8988T (cell line): ENCODE measurements around the gene PTPRD.
"Not testable (repeated sequence)": the region's sequence is repeated elsewhere in the genome, so short reads cannot be mapped to it uniquely, and the experiment has no call there.

ENCODE experiments used
- DNase-seq: peaks from one replicate; pipeline ENCODE4 v3.0.0; 2011

Gene PTPRD

DNA sequence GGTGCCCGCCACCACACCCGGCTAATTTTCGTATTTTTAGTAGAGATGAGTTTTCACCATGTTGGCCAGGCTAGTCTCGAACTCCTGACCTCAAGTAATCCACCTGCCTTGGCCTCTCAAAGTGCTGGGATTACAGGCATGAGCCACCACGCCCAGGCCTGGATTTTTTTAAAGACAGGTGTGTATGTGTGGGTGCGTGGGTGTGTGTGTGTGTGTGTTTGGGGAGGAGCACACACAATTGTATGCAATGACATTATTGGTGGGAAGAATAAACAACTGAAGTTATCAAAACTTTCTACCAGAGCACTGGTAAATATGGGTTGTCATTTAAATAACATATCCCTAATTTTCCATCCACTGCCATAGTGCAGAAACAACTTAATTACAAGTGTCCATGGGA is 1915.2 kb downstream of the PTPRD start:
- not testable (repeated sequence) for DNase-seq

DNA sequence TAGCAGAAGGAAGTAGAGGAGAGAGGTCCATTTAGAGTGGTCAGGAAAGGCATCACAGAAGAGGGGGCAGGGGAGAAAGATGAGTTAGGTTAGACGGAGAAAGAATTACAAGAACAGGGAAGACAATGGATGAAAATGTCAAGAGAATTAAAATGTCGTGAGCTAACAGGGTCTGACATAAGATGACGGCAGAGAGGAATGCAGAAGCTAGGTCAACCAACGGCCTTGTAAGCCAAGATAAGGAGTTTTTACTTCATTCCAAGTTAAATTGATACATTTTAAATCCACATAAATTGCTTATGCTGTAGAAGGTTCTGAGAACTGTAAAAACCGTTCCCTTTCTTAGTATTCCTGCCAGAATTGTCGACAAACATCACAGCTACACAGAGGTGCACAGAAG is 1916.3 kb downstream of the PTPRD start:
- no peak for DNase-seq

GRCh38 chr9:8694983-8695588 is 1917.7 kb downstream of the PTPRD start:
- DNase-seq = no peak

GRCh38 chr9:8693464-8693863 is 1919.3 kb downstream of the PTPRD start:
- no peak for DNase-seq

- DNase-seq = no peak
Observed at GRCh38 chr9:8686516-8686915, 1926.3 kb downstream of the PTPRD start.

- no peak for DNase-seq
Observed at GRCh38 chr9:8685825-8686224, 1927.0 kb downstream of the PTPRD start.

GRCh38 chr9:8684978-8685708 is 1927.7 kb downstream of the PTPRD start:
- DNase-seq = no peak

DNA sequence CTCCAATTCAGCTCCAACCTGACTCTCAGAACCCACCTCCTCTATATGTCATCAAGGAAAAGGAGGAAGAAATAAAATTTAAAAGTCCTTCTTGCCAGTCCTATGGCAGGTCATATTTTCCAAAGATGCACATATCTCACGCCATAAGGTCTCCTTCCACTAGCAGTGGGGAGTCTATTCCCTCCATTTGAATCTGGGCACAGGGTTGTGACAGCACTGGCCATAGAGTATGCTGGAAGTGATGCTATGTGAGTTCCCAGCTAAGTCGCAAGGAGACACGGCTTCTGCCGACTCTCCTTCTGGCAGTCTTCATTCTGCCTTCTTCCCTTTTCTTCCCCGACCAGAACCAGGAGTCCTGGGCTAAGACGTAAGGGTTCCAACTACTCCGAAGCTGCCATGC is 1929.3 kb downstream of the PTPRD start:
- no peak for DNase-seq

GRCh38 chr9:8680658-8681057 is 1932.1 kb downstream of the PTPRD start:
- no peak for DNase-seq

DNA sequence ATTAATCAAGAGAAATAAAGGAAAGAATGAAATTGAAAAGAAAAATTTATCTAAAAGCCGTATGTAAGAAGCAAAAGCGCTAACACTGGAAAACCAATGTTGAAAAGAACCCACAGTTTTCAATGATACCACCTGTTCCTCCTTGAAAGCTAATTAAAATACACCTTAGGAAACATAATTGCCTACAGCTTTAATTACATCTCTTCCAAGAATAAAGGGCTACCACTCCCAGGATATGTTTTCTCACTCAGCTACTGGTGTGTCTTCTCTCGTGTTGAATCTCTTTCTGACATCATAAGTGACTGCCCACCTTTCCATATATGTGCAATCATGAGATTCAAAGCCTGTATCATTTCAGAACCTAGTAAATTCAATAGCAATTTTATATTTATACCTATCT is 1932.6 kb downstream of the PTPRD start:
- no peak for DNase-seq

- DNase-seq = no peak
Observed at GRCh38 chr9:8679371-8679822, 1933.4 kb downstream of the PTPRD start.

DNA sequence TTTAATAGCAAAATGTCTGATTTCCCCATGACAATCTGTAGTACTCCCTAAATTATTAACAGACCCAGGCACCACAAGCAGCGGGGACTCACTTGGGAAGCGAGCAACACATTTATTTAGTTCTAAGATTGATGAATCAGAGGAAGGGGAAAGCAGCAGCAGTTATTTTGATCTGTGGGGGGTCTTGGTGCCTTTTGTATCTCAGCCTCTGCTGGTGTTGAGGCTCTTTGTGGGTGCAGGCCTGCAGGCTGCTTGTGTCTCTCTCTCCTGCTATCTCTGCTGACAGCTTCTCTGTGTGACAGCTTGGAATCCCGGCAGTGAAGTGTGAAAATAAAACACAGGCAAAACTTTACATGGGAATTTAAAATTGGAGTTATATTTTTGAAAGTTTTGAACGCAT is 1935.1 kb downstream of the PTPRD start:
- DNase-seq = no peak

DNA sequence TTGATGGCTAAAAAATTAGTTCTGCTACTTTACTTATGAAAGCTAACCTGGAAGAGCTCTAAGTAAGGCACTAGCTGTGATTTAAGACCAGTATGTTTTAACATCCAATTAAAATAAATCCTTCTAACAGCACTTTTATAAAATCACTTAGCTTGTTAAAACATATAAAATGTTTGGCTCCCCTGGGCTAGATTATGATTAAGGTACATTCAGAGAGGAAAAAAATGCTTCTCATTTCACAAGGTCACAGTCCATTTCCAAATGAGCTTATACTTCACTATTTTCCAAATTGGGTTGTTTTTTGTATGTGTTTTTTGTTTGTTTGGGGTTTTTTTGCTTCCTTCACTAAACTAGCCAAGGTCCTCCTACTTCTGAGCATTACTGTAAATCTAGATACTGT is 1938.3 kb downstream of the PTPRD start:
- DNase-seq = no peak

- no peak for DNase-seq
Observed at GRCh38 chr9:8673830-8674229, 1939.0 kb downstream of the PTPRD start.

DNA sequence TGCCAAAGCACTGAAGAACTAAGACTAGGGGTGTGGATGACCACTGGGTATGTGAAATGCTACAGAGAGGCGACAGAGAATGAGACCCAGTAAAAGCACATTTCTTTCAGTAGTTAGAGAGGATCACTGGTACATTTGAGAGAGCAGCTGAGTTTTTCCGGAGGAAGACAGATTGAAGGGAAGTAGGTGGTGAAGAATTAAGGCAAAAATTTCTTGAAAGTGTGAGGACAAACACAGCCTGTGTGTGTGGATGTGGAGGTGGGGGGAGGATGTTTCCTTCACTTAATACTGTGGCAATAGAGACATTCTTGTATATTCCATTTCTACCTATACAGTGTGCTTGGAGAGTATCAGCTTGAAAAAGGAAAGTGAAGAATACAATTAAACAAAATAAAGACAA is 1942.1 kb downstream of the PTPRD start:
- no peak for DNase-seq

- no peak for DNase-seq
Observed at GRCh38 chr9:8668751-8669150, 1944.1 kb downstream of the PTPRD start.

DNA sequence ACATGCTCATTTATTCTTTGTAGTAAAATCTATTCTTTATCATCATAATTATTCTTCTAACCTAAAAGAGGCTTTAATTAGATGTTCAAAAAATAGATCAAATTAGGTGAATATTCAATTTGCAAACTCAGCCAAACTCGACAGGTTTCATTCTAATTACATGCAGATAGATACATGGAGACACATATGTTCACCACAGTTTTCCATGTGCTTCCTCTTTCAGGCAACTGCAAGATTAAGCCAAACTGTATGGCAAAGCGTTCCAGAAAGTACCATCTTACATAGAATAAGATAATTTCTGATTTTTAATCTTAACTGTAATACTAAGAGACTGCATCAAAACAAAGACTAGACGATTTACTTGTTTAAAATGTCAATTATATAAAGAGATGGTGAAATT is 1944.6 kb downstream of the PTPRD start:
- no peak for DNase-seq

DNA sequence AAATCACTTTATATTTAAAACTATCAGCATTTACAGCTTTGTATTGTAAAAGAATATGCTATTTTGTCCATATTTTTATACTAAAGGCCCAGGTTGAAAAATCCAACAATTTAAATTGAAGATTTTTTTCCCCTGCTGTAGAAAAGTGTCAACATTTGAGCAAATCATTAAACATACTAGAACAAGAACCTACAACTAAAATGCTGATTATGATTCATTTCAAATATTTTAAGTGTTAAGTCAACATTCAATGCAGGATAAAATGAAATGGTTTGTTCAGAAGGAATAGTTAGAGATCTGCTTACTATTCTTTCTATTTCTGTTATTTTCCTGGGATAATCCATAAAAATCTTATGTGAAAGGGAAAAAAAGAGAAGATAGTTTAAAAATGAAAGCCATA is 1946.7 kb downstream of the PTPRD start:
- DNase-seq = no peak

DNA sequence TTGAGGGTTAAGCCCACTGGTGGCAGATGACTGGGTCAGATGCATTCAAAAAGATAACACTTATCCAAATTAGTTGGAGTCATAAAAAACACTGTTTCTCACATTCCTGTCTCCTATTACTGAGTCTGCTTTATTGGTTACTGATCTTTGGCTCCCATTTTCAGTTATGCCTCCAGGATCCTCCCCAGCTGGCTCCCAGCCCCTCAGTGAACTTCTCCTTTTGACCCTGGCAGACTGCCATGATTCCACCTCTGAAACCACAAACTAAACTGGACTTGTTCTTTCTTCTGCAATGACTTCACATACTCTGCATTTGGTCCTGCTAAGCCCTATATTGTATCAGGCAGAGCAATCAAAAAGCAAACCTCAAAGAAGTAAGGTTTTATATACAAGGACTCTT is 1952.4 kb downstream of the PTPRD start:
- DNase-seq = no peak

DNA sequence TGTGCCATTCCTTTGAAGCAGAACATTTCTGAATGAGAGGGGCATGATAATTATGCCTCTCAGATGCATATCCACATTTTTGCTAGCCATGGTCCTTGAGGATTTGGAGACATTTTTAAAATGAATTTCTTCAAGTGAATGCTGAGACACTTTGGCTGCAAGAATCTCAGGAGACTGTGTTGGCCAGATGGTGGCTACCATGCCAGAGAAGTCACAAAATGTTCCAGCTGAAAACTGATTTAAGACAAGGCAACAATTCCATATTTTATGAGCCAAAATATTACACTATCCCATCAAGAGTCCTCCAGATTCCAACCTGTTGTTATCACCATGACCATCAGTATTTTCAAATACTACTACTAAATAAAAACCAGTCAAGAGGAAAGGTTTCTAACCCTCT is 1953.7 kb downstream of the PTPRD start:
- no peak for DNase-seq

DNA sequence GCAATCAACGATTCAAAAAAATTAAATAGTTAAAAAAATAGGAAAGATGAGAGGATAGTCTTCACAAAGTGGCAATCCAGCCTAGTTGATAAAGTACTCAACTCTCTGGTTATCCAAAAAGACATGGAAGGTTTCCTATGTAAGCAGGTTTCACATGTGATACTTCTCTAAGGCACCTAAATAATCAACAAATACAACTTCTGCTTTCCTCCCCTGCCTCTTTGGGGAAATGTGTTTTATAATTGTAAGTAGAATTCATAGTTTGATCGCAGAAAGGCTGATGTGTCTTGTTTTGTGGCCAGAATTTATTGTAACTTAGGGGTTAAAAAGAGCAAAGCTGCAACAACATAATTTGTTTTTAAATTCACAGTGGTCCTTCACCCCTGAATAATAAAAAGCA is 1957.7 kb downstream of the PTPRD start:
- no peak for DNase-seq

DNA sequence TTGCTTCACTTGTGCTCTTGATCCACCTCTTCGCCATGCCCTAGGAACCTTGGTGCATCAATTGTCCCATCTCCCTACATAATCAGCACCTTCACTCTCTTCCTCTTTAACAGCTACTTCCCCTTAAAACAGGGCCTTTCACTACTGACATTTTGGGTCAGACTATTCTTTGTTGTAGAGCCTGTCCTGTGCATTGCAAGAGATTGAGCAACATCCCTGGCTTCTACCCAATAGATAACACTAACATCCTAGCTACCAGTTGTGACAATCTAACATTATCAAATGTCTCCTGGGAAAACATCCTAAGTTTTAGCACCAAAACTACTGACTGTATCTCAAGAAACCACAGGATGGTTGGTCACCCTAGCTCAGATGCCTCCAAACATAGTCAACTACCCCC is 1958.9 kb downstream of the PTPRD start:
- DNase-seq = no peak

DNA sequence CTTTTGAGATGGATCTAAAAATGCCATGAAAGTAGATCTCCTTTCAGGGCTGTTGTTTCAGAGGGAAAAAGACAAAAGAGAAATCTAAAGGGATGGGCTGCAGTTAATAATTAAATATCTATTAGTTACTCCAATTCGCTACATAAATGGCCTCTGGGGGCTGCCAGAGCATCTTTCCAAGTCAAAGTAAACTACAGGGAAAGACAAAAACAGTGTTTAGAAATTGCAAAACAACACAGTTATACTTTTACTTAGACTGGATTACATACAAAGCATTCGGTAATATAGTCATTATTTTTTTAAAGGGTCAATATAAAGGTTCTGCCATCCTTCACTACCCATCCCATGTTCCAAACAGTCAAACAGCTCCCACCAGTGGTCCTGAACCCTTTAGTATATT is 1959.7 kb downstream of the PTPRD start:
- DNase-seq = no peak

DNA sequence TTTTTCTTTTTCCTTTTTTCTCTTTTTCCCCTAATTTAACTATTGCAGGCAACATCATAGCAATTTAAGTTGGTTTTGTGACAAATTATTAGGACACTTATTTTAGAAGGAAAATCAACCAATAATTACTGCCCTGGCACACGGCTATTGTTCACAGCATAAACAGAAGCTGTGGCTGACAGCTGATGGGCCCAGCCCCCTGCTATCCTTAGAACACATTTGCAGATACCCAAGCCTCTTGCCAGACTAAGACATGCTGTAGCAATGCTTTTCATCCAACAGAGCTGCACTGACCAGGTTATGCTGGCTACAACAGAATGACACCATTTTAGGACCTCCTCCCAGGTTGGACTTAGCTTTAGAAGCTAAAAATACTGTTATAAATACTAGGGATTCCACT is 1960.5 kb downstream of the PTPRD start:
- no peak for DNase-seq

GRCh38 chr9:8651846-8652215 is 1961.0 kb downstream of the PTPRD start:
- no peak for DNase-seq
